Smooth muscle cell of the coronary artery (primary cell): ENCODE measurements around the gene C3AR1. TPM values are rescaled to one million over a fixed set of nuclear protein-coding genes. Genes with fewer than 3 reads are reported as not detected.

Experiments
- total RNA-seq: library from RNA; depleted of rRNA; stranded (reverse); fragments of >200 nt; gene quantifications from 2 replicates; pipeline ENCODE4 v1.2.3, GENCODE V29; 2014; ENCODE audit warnings: low replicate concordance

C3AR1 gene
- under 0.01 and 0.30 TPM in 2 replicates for total RNA-seq

GRCh38 chr12:8065991-8066594 lies at the start of gene C3AR1:
TSS of gene C3AR1 (minus strand) at chr12:8066359. CDS start at chr12:8060185, 6,174 bp downstream.

GRCh38 chr12:8032242-8033152 lies 33.7 kb downstream of the C3AR1 start, which contains the start of gene FOXJ2:
TSS of gene FOXJ2 (plus strand) at chr12:8032716. CDS start at chr12:8039833, 7,117 bp downstream.

Other genes with a start within 250 kb of the C3AR1 start
- not detected in 2 replicates for gene SLC2A14, start 193.4 kb downstream of the C3AR1 start, total RNA-seq
- gene SLC2A3, start 130.2 kb downstream of the C3AR1 start, total RNA-seq: 48.8 and 94.7 TPM in 2 replicates
- gene FOXJ2, start 33.6 kb downstream of the C3AR1 start, total RNA-seq: 1.5 and 3.3 TPM in 2 replicates
- gene NECAP1, start 15.9 kb upstream of the C3AR1 start, total RNA-seq: 23.9 and 32.8 TPM in 2 replicates
- gene CLEC4A, start 57.3 kb upstream of the C3AR1 start, total RNA-seq: 0.23 TPM in 1 of 2 replicates, not detected in the other
- gene ZNF705A, start 90.7 kb upstream of the C3AR1 start, total RNA-seq: not detected in 2 replicates
- gene FAM90A1, start 161.3 kb upstream of the C3AR1 start, total RNA-seq: 0.35 TPM in 1 of 2 replicates, not detected in the other